SK-N-SH treated with all-trans-retinoic acid at 6 μM for 48 hours (cell line): ENCODE data around the gene RNF168.
"Not testable (repeated sequence)": the region's sequence is repeated elsewhere in the genome, so short reads cannot be mapped to it uniquely, and the experiment has no call there.

Source experiments
- ATAC-seq: fragments of 200-7000 bp; cut with Tn5 transposase; 3 replicates; pipeline ENCODE4 v1.9.1; 2020; ENCODE audit warnings: mild to moderate bottlenecking, moderate library complexity
- ARNTL ChIP-seq: fragments of 450-650 bp; formaldehyde crosslinking; IDR thresholded peaks from 2 replicates; pipeline ENCODE4 v1.5.0; 2020; ENCODE audit warnings: low read depth, mild to moderate bottlenecking, moderate library complexity, borderline replicate concordance
- BACH2 ChIP-seq: fragments of 250-450 bp; sonication (Bioruptor Pico); IDR thresholded peaks from 2 replicates; pipeline ENCODE4 v1.9.0; 2021; ENCODE audit warnings: mild to moderate bottlenecking, borderline replicate concordance
- CSDC2 ChIP-seq: fragments of 250-450 bp; sonication (Bioruptor Pico); IDR thresholded peaks from 2 replicates; pipeline ENCODE4 v1.5.0; 2020; ENCODE audit warnings: mild to moderate bottlenecking, moderate library complexity
- ESRRG ChIP-seq: fragments of 250-450 bp; sonication (Bioruptor Pico); IDR thresholded peaks from 2 replicates; pipeline ENCODE4 v1.6.1; 2021; ENCODE audit warnings: mild to moderate bottlenecking
- GLIS3 ChIP-seq: fragments of 250-450 bp; sonication (Bioruptor Pico); IDR thresholded peaks from 2 replicates; pipeline ENCODE4 v1.5.0; 2020; ENCODE audit warnings: mild to moderate bottlenecking, moderate library complexity
- OSR1 ChIP-seq: fragments of 250-450 bp; sonication (Bioruptor Pico); IDR thresholded peaks from 2 replicates; pipeline ENCODE4 v1.8.0; 2022; ENCODE audit warnings: moderate library complexity, mild to moderate bottlenecking, inconsistent platforms
- PPARA ChIP-seq: fragments of 250-450 bp; sonication (Bioruptor Pico); IDR thresholded peaks from 2 replicates; pipeline ENCODE4 v1.5.0; 2020; ENCODE audit warnings: mild to moderate bottlenecking, borderline replicate concordance
- RARB ChIP-seq: fragments of 250-450 bp; sonication (Bioruptor Pico); IDR thresholded peaks from 2 replicates; pipeline ENCODE4 v1.8.0; 2021; ENCODE audit warnings: mild to moderate bottlenecking, moderate library complexity
- SNAI2 ChIP-seq: fragments of 250-450 bp; sonication (Bioruptor Pico); IDR thresholded peaks from 2 replicates; pipeline ENCODE4 v1.5.0; 2020; ENCODE audit warnings: mild to moderate bottlenecking, moderate library complexity
- TCF4 ChIP-seq: fragments of 250-450 bp; sonication (Bioruptor Pico); IDR thresholded peaks from 2 replicates; pipeline ENCODE4 v1.8.0; 2021; ENCODE audit warnings: mild to moderate bottlenecking, moderate library complexity, borderline replicate concordance
- TOX ChIP-seq: fragments of 250-450 bp; sonication (Bioruptor Pico); IDR thresholded peaks from 2 replicates; pipeline ENCODE4 v1.8.0; 2021; ENCODE audit warnings: mild to moderate bottlenecking, moderate library complexity, borderline replicate concordance
- TSHZ2 ChIP-seq: fragments of 250-450 bp; sonication (Bioruptor Pico); IDR thresholded peaks from 2 replicates; pipeline ENCODE4 v1.5.0; 2020; ENCODE audit warnings: mild to moderate bottlenecking, moderate library complexity
- ZC3H10 ChIP-seq: fragments of 250-450 bp; sonication (Bioruptor Pico); IDR thresholded peaks from 2 replicates; pipeline ENCODE4 v1.5.1; 2021; ENCODE audit warnings: mild to moderate bottlenecking, moderate library complexity
- ZFP3 ChIP-seq: fragments of 250-450 bp; sonication (Bioruptor Pico); IDR thresholded peaks from 2 replicates; pipeline ENCODE4 v1.5.0; 2020; ENCODE audit warnings: mild to moderate bottlenecking, moderate library complexity
- ZNF565 ChIP-seq: fragments of 450-650 bp; formaldehyde crosslinking; conservative IDR thresholded peaks from 2 replicates; pipeline ENCODE4 v1.5.0; 2020; ENCODE audit warnings: low read depth, mild to moderate bottlenecking, moderate library complexity
- ZNF70 ChIP-seq: fragments of 450-650 bp; formaldehyde crosslinking; IDR thresholded peaks from 2 replicates; pipeline ENCODE4 v1.5.0; 2020; ENCODE audit warnings: mild to moderate bottlenecking, moderate library complexity
- TF ChIP-seq, protein P1 (sequence below): fragments of 250-450 bp; sonication (Bioruptor Pico); IDR thresholded peaks from 2 replicates; pipeline ENCODE4 v1.8.0; 2021; ENCODE audit warnings: low read depth, mild to moderate bottlenecking, moderate library complexity, borderline replicate concordance
- TF ChIP-seq, protein P2 (sequence below): fragments of 250-450 bp; sonication (Bioruptor Pico); IDR thresholded peaks from 2 replicates; pipeline ENCODE4 v1.5.1; 2020; ENCODE audit warnings: low read depth, mild to moderate bottlenecking, moderate library complexity
- TF ChIP-seq, protein P3 (sequence below): fragments of 250-450 bp; sonication (Bioruptor Pico); IDR thresholded peaks from 2 replicates; pipeline ENCODE4 v1.5.1; 2021; ENCODE audit warnings: mild to moderate bottlenecking, moderate library complexity

Gene RNF168, protein sequence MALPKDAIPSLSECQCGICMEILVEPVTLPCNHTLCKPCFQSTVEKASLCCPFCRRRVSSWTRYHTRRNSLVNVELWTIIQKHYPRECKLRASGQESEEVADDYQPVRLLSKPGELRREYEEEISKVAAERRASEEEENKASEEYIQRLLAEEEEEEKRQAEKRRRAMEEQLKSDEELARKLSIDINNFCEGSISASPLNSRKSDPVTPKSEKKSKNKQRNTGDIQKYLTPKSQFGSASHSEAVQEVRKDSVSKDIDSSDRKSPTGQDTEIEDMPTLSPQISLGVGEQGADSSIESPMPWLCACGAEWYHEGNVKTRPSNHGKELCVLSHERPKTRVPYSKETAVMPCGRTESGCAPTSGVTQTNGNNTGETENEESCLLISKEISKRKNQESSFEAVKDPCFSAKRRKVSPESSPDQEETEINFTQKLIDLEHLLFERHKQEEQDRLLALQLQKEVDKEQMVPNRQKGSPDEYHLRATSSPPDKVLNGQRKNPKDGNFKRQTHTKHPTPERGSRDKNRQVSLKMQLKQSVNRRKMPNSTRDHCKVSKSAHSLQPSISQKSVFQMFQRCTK

DNA sequence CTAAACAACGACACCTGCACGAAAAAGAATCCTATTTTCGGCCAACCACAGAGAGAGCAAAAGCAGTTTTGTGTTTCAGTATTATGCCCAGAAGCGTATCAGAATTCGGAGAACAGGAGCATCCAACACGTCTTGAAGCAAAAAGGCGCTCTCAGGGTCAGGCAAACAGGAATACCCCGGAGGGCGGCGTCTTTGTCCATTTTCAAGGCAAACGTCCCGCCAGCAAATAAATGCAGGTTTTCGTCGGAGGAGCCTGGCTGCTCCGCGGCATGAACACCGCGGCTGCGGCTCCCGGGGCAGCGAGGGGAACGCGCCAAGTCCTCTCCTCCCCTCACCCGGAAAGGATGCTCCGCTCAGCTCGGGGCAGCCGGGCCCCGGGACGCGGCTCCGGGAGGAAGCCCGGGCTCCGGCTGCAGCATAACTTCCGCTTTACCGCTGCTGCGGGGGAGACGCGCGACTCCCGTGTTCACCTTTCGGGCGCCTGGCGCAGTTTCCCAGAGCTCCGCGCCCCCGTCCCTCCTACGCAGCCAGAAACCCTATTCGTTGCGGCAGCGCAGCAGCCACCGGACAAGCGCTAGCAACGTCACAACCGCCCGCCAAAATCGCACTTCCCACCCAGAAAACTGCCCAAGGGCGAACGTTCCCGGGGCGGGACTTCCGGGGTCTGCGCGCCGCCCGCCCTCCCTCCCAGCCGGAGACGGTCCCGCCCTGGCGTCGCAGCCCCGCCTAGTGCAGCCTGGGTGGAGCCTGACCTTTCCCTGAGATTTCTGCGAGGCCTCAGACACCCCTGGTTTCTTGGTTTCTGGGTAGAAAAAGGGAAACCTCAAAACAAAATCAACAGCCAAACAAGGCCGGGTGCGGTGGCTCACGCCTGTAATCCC, at the start of gene RNF168:
Gene RNF168, minus strand, starts transcription at position 573 of the 881 bp plus-strand sequence. CDS start 595 bp downstream, outside the sequence.
- peak; percentile 83 for TF ChIP-seq ZFP3
- no peak for TF ChIP-seq TOX
- TF ChIP-seq, all 23 proteins: peak for 1
- ATAC-seq = peak; percentile 86

GRCh38 chr3:196552253-196552652, 48.7 kb upstream of the RNF168 start:
- ATAC-seq = no peak
- no peak for TF ChIP-seq SNAI2

- not testable (repeated sequence) for ATAC-seq
Observed at GRCh38 chr3:196550172-196550571, 46.6 kb upstream of the RNF168 start.

- ATAC-seq = not testable (repeated sequence)
Observed at GRCh38 chr3:196549312-196549711, 45.7 kb upstream of the RNF168 start.

- TF ChIP-seq, protein P1, sequence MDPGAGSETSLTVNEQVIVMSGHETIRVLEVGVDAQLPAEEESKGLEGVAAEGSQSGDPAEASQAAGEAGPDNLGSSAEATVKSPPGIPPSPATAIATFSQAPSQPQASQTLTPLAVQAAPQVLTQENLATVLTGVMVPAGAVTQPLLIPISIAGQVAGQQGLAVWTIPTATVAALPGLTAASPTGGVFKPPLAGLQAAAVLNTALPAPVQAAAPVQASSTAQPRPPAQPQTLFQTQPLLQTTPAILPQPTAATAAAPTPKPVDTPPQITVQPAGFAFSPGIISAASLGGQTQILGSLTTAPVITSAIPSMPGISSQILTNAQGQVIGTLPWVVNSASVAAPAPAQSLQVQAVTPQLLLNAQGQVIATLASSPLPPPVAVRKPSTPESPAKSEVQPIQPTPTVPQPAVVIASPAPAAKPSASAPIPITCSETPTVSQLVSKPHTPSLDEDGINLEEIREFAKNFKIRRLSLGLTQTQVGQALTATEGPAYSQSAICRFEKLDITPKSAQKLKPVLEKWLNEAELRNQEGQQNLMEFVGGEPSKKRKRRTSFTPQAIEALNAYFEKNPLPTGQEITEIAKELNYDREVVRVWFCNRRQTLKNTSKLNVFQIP (CRISPR knock-in tag) = no peak
- TF ChIP-seq TCF4 (CRISPR knock-in tag) = no peak
- ATAC-seq = peak; percentile 45; the same call in 2 of the 3 replicates
Observed at GRCh38 chr3:196547067-196547466, 43.5 kb upstream of the RNF168 start.

- TF ChIP-seq RARB (CRISPR knock-in tag) = no peak
- TF ChIP-seq PPARA = no peak
- TF ChIP-seq CSDC2 = no peak
- no peak for TF ChIP-seq ZNF565
- TF ChIP-seq TSHZ2 (CRISPR knock-in tag) = no peak
- no peak for TF ChIP-seq ZFP3
- no peak for TF ChIP-seq ESRRG (CRISPR knock-in tag)
- TF ChIP-seq GLIS3 (CRISPR knock-in tag) = no peak
- TF ChIP-seq ZC3H10 (CRISPR knock-in tag) = no peak
- TF ChIP-seq, protein P2, sequence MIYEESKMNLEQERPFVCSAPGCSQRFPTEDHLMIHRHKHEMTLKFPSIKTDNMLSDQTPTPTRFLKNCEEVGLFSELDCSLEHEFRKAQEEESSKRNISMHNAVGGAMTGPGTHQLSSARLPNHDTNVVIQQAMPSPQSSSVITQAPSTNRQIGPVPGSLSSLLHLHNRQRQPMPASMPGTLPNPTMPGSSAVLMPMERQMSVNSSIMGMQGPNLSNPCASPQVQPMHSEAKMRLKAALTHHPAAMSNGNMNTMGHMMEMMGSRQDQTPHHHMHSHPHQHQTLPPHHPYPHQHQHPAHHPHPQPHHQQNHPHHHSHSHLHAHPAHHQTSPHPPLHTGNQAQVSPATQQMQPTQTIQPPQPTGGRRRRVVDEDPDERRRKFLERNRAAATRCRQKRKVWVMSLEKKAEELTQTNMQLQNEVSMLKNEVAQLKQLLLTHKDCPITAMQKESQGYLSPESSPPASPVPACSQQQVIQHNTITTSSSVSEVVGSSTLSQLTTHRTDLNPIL = no peak
- TF ChIP-seq TOX = no peak
- TF ChIP-seq BACH2 = no peak
- no peak for TF ChIP-seq OSR1 (CRISPR knock-in tag)
- no peak for TF ChIP-seq ZNF70 (CRISPR knock-in tag)
- no peak for TF ChIP-seq ARNTL (CRISPR knock-in tag)
- TF ChIP-seq, protein P3, sequence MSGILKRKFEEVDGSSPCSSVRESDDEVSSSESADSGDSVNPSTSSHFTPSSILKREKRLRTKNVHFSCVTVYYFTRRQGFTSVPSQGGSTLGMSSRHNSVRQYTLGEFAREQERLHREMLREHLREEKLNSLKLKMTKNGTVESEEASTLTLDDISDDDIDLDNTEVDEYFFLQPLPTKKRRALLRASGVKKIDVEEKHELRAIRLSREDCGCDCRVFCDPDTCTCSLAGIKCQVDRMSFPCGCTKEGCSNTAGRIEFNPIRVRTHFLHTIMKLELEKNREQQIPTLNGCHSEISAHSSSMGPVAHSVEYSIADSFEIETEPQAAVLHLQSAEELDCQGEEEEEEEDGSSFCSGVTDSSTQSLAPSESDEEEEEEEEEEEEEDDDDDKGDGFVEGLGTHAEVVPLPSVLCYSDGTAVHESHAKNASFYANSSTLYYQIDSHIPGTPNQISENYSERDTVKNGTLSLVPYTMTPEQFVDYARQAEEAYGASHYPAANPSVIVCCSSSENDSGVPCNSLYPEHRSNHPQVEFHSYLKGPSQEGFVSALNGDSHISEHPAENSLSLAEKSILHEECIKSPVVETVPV (CRISPR knock-in tag) = no peak
- no peak for ATAC-seq
Observed at GRCh38 chr3:196546537-196546936, 43.0 kb upstream of the RNF168 start.
